NCI-H446 treated with DMSO at 0.1 percent for 48 hours (cell line): ENCODE measurements around the gene HLA-DMA.

Source experiments
- DNase-seq: peaks from one replicate; lab custom pipeline; 2025; lab: John Stamatoyannopoulos, UW

HLA-DMA gene

GRCh38 chr6:32952817-32953739 lies at the start of gene HLA-DMA:
Gene HLA-DMA, minus strand, starts transcription at chr6:32953097. Its CDS starts 61 bp downstream, at chr6:32953036.
- DNase-seq: peak; percentile 64

GRCh38 chr6:33001685-33002084 lies 48.8 kb upstream of the HLA-DMA start:
- no peak for DNase-seq

GRCh38 chr6:33000055-33000454 lies 47.2 kb upstream of the HLA-DMA start:
- no peak for DNase-seq

- no peak for DNase-seq
Observed at GRCh38 chr6:32995448-32995847, 42.6 kb upstream of the HLA-DMA start.

GRCh38 chr6:32993363-32993973 lies 40.6 kb upstream of the HLA-DMA start:
- no peak for DNase-seq

GRCh38 chr6:32991972-32992371 lies 39.1 kb upstream of the HLA-DMA start:
- DNase-seq: no peak

GRCh38 chr6:32989368-32989767 lies 36.5 kb upstream of the HLA-DMA start:
- no peak for DNase-seq

- peak; percentile 69 for DNase-seq
Observed at GRCh38 chr6:32984622-32985389, 31.9 kb upstream of the HLA-DMA start.

GRCh38 chr6:32983964-32984621 lies 31.2 kb upstream of the HLA-DMA start:
- no peak for DNase-seq

- no peak for DNase-seq
Observed at GRCh38 chr6:32983493-32983848, 30.6 kb upstream of the HLA-DMA start.

- DNase-seq: no peak
Observed at GRCh38 chr6:32982702-32983492, 30.0 kb upstream of the HLA-DMA start.

GRCh38 chr6:32982084-32982701 lies 29.3 kb upstream of the HLA-DMA start:
- DNase-seq: no peak

- DNase-seq: no peak
Observed at GRCh38 chr6:32980488-32981038, 27.7 kb upstream of the HLA-DMA start.

- no peak for DNase-seq
Observed at GRCh38 chr6:32979720-32980487, 27.0 kb upstream of the HLA-DMA start.

- no peak for DNase-seq
Observed at GRCh38 chr6:32977953-32978324, 25.0 kb upstream of the HLA-DMA start.

- DNase-seq: no peak
Observed at GRCh38 chr6:32977272-32977952, 24.5 kb upstream of the HLA-DMA start.

- DNase-seq: no peak
Observed at GRCh38 chr6:32976334-32977069, 23.6 kb upstream of the HLA-DMA start.

- no peak for DNase-seq
Observed at GRCh38 chr6:32975886-32976285, 23.0 kb upstream of the HLA-DMA start.
